ENCODE data around the gene EPS8L2.
"Not testable (repeated sequence)": the region's sequence is repeated elsewhere in the genome, so short reads cannot be mapped to it uniquely, and the experiment has no call there.

EPS8L2 gene

GRCh38 chr11:733072-733471 is 27.0 kb downstream of the EPS8L2 start:
- peaks cover 39 to 43% of the 10 kb centered on the region in 2 experiments for H3K4me1 ChIP-seq (ENCODE audit: control insufficient read depth in 1 of 2, insufficient read depth in 1 of 2, low read depth in 1 of 2, low read length in 1 of 2)
- no peak overlapping the region for H3K4me3 ChIP-seq (ENCODE audit: low read depth in 1 of 2, low read length in 1 of 2)
- TF ChIP-seq CTCF (IDR thresholded peaks at IDR 0.05) = no peak
- H3K9me3 ChIP-seq = no peaks in the 10 kb centered on the region
- no peak overlapping the region for H3K27ac ChIP-seq
- H3K27me3 ChIP-seq = no peaks in the 10 kb centered on the region
- no peaks in the 10 kb centered on the region for H3K36me3 ChIP-seq

- not testable (repeated sequence) for H3K4me3 ChIP-seq (ENCODE audit: low read depth in 1 of 2, low read length in 1 of 2); H3K9me3 ChIP-seq; H3K36me3 ChIP-seq; H3K27ac ChIP-seq; H3K27me3 ChIP-seq
- H3K4me1 ChIP-seq (ENCODE audit: control insufficient read depth in 1 of 2, insufficient read depth in 1 of 2, low read depth in 1 of 2, low read length in 1 of 2) = peaks cover 29 to 31% of the 10 kb centered on the region in 2 experiments
These were observed 28.5 kb downstream of the EPS8L2 start for GRCh38 chr11:734541-734940.

- Histone ChIP-seq H3K9me3 (no peaks in the 10 kb centered on the region), H3K27me3 (no peaks in the 10 kb centered on the region), H3K4me1 (ENCODE audit: control insufficient read depth in 1 of 2, insufficient read depth in 1 of 2, low read depth in 1 of 2, low read length in 1 of 2) (peaks cover 17 to 18% of the 10 kb centered on the region in 2 experiments), H3K27ac (peak overlapping the region; percentile 83), H3K36me3 (no peaks in the 10 kb centered on the region), H3K4me3 (ENCODE audit: low read depth in 1 of 2, low read length in 1 of 2) (peak overlapping the region; percentile 52 to 53)
- TF ChIP-seq CTCF (IDR thresholded peaks at IDR 0.05) = no peak
These were observed 31.3 kb downstream of the EPS8L2 start for GRCh38 chr11:737366-737765.

- H3K9me3 ChIP-seq, H3K36me3 ChIP-seq, H3K27me3 ChIP-seq: not testable (repeated sequence)
- Histone ChIP-seq H3K4me1 (ENCODE audit: control insufficient read depth in 1 of 2, insufficient read depth in 1 of 2, low read depth in 1 of 2, low read length in 1 of 2) (peaks cover 17 to 18% of the 10 kb centered on the region in 2 experiments), H3K27ac (peak overlapping the region; percentile 83), H3K4me3 (ENCODE audit: low read depth in 1 of 2, low read length in 1 of 2) (peak overlapping the region; percentile 52 to 53)
These were observed 31.9 kb downstream of the EPS8L2 start for GRCh38 chr11:737899-738298.

GRCh38 chr11:742156-742546 is 36.1 kb downstream of the EPS8L2 start:
- Histone ChIP-seq H3K27ac (no peak overlapping the region), H3K36me3 (no peaks in the 10 kb centered on the region)

GRCh38 chr11:742571-743201 is 36.7 kb downstream of the EPS8L2 start:
- no peak overlapping the region for H3K27ac ChIP-seq
- no peaks in the 10 kb centered on the region for H3K36me3 ChIP-seq
- no peaks in the 10 kb centered on the region for H3K27me3 ChIP-seq
- peaks cover 31 to 37% of the 10 kb centered on the region in 2 experiments for H3K4me1 ChIP-seq (ENCODE audit: control insufficient read depth in 1 of 2, insufficient read depth in 1 of 2, low read depth in 1 of 2, low read length in 1 of 2)
- H3K4me3 ChIP-seq (ENCODE audit: low read depth in 1 of 2, low read length in 1 of 2) = no peak overlapping the region
- H3K9me3 ChIP-seq = no peaks in the 10 kb centered on the region
- TF ChIP-seq CTCF (IDR thresholded peaks at IDR 0.05) = no peak

More at GRCh38 chr11:742156-742546, 36.1 kb downstream of the EPS8L2 start:
- Histone ChIP-seq H3K9me3 (no peaks in the 10 kb centered on the region), H3K4me1 (ENCODE audit: control insufficient read depth in 1 of 2, insufficient read depth in 1 of 2, low read depth in 1 of 2, low read length in 1 of 2) (peaks cover 36 to 43% of the 10 kb centered on the region in 2 experiments), H3K4me3 (ENCODE audit: low read depth in 1 of 2, low read length in 1 of 2) (no peak overlapping the region), H3K27me3 (no peaks in the 10 kb centered on the region)
- no peak for TF ChIP-seq CTCF (IDR thresholded peaks at IDR 0.05)

All from neutrophil (primary cell).